ENCODE results near the gene APOB.

The APOB gene

DNA sequence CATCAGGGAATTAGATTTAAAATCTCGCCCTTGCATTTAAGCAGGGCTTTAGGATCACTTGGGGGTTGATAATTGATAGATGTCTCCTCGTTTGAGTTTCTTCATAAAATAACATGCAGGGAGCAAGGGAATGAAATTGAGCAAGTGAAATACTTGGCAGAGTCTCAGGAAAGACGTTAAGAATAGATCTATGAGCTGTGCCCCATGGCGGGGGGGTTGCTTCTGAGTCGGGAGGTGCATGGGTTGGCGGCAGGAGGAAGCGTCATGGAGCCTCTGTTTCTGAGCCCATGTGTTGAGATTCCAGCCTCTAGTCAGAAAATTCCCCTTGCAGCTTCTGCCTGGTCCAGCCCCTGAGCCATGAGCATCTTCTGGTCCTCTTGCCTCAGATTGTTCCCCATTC lies 82.0 kb downstream of the APOB start:
- DNase-seq: no peak
- Histone ChIP-seq H3K36me3 (replicated peaks) (no peaks in the 10 kb centered on the region), H3K27ac (no peak overlapping the region), H3K27me3 (replicated peaks) (peaks cover 23% of the 10 kb centered on the region), H3K4me3 (ENCODE audit: low read depth, low read length) (no peak overlapping the region)
- TF ChIP-seq, protein P1, sequence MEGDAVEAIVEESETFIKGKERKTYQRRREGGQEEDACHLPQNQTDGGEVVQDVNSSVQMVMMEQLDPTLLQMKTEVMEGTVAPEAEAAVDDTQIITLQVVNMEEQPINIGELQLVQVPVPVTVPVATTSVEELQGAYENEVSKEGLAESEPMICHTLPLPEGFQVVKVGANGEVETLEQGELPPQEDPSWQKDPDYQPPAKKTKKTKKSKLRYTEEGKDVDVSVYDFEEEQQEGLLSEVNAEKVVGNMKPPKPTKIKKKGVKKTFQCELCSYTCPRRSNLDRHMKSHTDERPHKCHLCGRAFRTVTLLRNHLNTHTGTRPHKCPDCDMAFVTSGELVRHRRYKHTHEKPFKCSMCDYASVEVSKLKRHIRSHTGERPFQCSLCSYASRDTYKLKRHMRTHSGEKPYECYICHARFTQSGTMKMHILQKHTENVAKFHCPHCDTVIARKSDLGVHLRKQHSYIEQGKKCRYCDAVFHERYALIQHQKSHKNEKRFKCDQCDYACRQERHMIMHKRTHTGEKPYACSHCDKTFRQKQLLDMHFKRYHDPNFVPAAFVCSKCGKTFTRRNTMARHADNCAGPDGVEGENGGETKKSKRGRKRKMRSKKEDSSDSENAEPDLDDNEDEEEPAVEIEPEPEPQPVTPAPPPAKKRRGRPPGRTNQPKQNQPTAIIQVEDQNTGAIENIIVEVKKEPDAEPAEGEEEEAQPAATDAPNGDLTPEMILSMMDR (IDR thresholded peaks at IDR 0.05; ENCODE audit: low read depth, low read length, missing control alignments): no peak
- in situ Hi-C loops (cut with HindIII; ENCODE audit: low pct_ligation_motif_present, low sequenced_read_pairs): loop anchor here (25.0 kb wide), 1 partner anchor 275 kb away; no protein-coding TSS in a partner anchor

DNA sequence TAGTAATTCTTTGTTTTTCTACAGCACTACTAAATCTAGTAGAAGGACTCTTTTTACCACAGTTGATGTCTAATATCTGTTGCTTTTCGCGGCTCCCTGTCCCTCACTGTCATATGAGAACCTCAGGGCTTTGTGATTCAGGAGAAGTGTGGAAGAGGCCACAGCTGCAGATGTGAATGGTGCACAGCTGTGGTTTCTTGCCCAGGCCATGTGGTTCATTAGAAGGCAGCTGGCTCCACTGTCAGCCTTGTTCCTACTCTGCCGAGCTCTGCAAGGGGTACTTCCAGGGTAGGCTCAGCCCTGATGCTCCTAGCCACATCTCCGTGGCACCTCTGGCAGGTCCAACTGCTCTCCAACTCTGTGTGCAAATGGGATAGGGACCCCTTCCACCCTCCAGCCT lies 83.9 kb downstream of the APOB start:
- DNase-seq: no peak
- in situ Hi-C loops (cut with HindIII; ENCODE audit: low pct_ligation_motif_present, low sequenced_read_pairs): loop anchor here (25.0 kb wide), 1 partner anchor 273 kb away; no protein-coding TSS in a partner anchor
- TF ChIP-seq, protein P1 (IDR thresholded peaks at IDR 0.05; ENCODE audit: low read depth, low read length, missing control alignments): no peak
- H3K27me3 ChIP-seq (replicated peaks): peaks cover 12% of the 10 kb centered on the region
- H3K4me3 ChIP-seq (ENCODE audit: low read depth, low read length): no peak overlapping the region
- H3K27ac ChIP-seq: no peak overlapping the region
- H3K36me3 ChIP-seq (replicated peaks): no peaks in the 10 kb centered on the region

DNA sequence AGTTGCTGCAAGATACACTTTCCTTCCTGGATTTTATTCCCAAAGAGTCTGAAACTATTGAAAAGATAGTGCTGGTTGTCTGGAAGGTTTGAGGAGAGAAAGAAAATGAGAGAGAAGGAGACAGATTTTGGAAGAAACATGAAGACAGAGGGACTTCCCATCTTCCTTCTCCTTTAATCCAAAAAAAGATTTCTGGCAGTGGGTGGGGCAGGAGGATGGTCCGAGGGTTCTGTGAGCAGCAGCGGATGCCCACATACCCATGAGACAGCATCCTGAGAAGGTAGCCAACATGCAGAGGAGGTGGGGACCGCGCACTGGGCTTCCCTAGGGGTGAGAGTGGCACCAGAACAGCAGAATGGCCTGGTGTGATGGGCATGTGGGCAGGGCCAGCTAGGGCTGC lies 84.6 kb downstream of the APOB start:
- Histone ChIP-seq H3K4me3 (ENCODE audit: low read depth, low read length) (no peak overlapping the region), H3K36me3 (replicated peaks) (no peaks in the 10 kb centered on the region), H3K27ac (no peak overlapping the region), H3K27me3 (replicated peaks) (peaks cover 7% of the 10 kb centered on the region)
- in situ Hi-C loops (cut with HindIII; ENCODE audit: low pct_ligation_motif_present, low sequenced_read_pairs): loop anchor here (25.0 kb wide), 1 partner anchor 272 kb away; no protein-coding TSS in a partner anchor
- DNase-seq: no peak
- TF ChIP-seq, protein P1 (IDR thresholded peaks at IDR 0.05; ENCODE audit: low read depth, low read length, missing control alignments): no peak

DNA sequence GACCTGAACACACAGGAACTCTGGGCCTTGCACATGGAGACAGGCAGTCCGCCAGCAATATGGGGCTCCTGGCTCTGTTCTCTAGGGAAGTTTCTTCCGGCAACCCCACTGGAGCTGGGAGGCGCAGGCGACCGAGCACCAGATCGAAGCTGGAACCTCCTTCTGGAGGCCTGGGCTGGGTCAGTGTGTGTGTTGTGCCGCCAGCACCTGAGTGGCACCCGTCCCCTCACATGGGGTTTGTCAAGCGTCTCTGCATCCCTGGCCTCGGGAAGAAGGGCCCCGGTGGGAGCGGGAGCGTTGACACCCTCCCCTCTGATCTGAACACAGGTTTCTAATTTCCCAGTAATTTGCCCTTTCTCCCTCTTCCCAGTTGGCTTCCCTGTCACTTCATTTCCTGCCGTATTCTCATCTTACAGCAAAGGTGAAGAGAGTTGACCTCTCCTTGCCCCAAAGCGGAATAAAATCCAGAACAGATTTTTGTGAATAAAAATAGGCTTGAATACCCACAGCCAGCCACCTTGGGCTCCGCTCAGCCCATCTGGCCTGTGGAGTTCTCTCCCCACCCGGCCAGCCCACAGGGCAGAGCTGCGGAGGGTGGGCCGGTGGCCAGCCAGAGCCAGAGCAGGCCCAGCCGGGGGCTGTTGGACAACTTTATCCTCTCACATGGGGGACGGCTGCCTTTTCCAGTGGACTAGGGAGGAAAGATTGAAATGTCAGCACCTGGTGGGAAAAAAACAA lies 85.9 kb downstream of the APOB start:
- TF ChIP-seq, protein P1 (IDR thresholded peaks at IDR 0.05; ENCODE audit: low read depth, low read length, missing control alignments): no peak
- in situ Hi-C loops (cut with HindIII; ENCODE audit: low pct_ligation_motif_present, low sequenced_read_pairs): loop anchor here (25.0 kb wide), 1 partner anchor 271 kb away; no protein-coding TSS in a partner anchor
- Histone ChIP-seq H3K36me3 (replicated peaks) (no peaks in the 10 kb centered on the region), H3K27ac (no peak overlapping the region), H3K4me3 (ENCODE audit: low read depth, low read length) (no peak overlapping the region), H3K27me3 (replicated peaks) (peaks cover 6% of the 10 kb centered on the region)
- no peak for DNase-seq

DNA sequence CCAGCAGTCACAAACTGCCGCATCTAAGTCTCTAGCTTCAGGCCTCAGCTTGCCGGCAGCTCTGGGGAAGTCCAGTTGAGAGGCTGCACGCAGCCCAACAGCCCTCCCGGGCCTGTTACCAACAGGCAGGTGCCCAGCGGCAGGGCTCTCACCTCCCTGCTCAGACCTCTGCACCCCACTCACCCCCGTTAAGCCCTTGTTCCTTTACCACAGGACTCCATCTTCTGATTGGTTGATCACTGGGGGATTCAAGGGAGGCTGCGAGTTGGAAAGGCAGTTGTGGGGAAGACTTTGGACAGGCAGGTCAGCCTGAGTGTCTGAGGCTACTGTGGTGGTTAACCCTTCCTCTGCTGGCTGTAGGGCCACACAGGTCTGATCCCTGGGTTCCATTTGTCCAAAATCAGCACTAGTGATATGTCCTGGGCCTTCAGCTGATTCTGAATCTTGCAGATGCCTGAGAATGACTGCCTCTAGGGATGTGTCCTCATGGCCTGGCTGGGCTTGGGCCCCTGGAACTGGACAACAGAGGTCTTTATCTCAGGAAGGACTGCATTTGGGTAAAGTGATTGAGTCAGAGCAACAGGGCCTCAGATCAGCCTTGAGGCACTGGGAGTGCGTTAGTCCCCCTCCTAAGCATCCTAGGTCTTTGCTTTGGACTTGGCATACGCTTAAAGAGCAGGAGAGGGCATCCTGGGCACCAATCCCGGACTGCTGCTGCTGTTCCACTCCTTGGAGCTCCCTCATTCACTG lies 88.4 kb downstream of the APOB start:
- no peaks in the 10 kb centered on the region for H3K27me3 ChIP-seq (replicated peaks)

More for the DNA sequence above, 88.4 kb downstream of the APOB start:
- TF ChIP-seq, protein P1 (IDR thresholded peaks at IDR 0.05; ENCODE audit: low read depth, low read length, missing control alignments): no peak
- Histone ChIP-seq H3K36me3 (replicated peaks) (no peaks in the 10 kb centered on the region), H3K4me3 (ENCODE audit: low read depth, low read length) (no peak overlapping the region), H3K27ac (no peak overlapping the region)
- DNase-seq: no peak
- in situ Hi-C loops (cut with HindIII; ENCODE audit: low pct_ligation_motif_present, low sequenced_read_pairs): loop anchor here (25.0 kb wide), 1 partner anchor 268 kb away; no protein-coding TSS in a partner anchor

All from brain microvascular endothelial cell (primary cell).